Measurements from ENCODE around the gene ADAMTS6.
A peak's percentile ranks its signal among the peaks of the same experiment; 100 is the strongest.

DNA sequence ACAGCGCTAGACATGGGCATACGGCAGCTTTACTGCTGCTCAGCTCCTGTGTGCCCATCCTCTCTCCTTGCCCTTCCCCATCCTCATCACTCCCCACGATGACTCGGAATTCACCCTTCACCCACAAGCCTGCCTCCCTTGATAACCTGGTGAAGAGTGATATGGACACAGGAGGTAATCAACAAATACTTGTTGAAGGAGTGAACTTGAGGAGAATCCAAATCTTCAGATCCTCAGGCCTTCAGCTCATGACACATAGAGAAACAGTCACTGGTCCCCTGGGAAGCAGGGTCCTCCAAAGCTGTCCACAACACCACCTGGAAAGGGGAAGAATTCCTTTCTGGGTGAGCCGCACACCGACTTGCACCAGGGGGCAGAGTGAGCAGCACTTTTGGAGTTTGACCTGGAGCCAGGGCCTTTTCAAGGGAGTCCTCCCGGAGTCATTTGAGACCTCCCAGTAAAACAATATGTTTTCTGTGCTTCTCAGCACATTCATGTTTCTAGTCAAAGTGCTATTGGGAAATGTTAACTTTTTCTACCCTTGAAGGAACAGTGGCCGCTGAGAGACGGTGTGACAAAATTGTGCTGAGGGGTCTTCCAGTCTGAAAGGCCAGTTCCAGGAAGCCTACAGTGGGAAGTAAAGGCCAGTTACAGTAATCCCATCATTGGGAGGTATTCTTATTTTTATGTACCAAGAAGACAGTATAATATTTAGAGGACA lies 380.6 kb downstream of the ADAMTS6 start:
- TF ChIP-seq, protein P1, sequence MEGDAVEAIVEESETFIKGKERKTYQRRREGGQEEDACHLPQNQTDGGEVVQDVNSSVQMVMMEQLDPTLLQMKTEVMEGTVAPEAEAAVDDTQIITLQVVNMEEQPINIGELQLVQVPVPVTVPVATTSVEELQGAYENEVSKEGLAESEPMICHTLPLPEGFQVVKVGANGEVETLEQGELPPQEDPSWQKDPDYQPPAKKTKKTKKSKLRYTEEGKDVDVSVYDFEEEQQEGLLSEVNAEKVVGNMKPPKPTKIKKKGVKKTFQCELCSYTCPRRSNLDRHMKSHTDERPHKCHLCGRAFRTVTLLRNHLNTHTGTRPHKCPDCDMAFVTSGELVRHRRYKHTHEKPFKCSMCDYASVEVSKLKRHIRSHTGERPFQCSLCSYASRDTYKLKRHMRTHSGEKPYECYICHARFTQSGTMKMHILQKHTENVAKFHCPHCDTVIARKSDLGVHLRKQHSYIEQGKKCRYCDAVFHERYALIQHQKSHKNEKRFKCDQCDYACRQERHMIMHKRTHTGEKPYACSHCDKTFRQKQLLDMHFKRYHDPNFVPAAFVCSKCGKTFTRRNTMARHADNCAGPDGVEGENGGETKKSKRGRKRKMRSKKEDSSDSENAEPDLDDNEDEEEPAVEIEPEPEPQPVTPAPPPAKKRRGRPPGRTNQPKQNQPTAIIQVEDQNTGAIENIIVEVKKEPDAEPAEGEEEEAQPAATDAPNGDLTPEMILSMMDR (IDR thresholded peaks at IDR 0.05), result peak; percentile 76
- no peak for TF ChIP-seq ZFX (IDR thresholded peaks at IDR 0.05; ENCODE audit: borderline replicate concordance)

Data from 22Rv1 (cell line).